ENCODE data around the gene PRKD2. TPM values are rescaled to one million over a fixed set of nuclear protein-coding genes. Genes with fewer than 3 reads are reported as not detected.
"Not testable (repeated sequence)": the region's sequence is repeated elsewhere in the genome, so short reads cannot be mapped to it uniquely, and the experiment has no call there.

The PRKD2 gene
- polyA plus RNA-seq, 1 donor from 2014 or later, result 143 TPM

DNA sequence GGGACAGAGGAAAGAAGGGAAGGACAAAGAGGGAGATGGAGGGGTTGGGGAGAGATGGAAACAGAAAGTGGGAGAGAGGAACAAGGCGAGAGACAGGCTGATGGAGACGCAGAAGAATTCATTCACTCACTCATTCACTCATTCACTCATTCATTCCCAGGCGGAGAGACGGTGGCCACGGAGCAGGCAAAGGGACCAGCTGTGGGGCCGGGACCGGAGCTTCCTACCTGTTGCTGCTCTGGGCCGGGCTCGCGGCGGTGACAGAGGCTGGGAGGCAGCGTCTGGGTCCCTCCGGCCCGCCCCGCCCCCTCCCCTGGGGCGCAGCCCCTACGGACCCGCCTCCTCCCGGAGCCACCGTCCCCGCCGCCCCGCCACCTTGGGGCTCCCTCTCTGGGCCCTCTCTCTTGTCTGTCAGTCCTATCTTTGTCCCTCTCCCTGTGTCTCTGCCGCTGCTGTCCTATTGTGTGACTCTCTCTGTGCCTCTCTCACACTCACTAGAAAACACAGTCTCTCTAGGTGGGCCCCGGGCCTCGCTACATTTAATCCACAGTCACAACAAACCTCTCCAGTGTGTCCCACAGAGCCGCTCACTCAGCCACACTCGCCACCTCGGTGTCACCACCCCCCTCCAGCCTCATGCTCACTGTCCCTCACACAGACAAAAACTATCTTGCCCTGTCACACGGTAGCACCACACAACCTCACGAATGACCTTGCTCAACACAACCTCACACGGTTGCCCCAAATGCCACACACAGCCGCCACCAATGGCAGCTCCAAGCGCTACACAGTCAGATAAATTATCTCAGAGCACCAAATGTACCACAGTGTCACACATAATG lies 80.8 kb downstream of the PRKD2 start, which contains the start of gene GNG8:
Gene GNG8, minus strand, starts transcription at position 283 of the 842 bp plus-strand sequence. CDS start 1,520 bp downstream, outside the sequence.
- H3K4me3 Mint-ChIP-seq, result peak within 1 kb of the TSS in 2 of 4 donors; percentile 73 to 82
- peaks cover 0 to 15% (median 14%) of the 10 kb centered on the region in 3 donors for H3K4me1 Mint-ChIP-seq
- H3K9me3 Mint-ChIP-seq, result no peaks in the 10 kb centered on the region
- H3K27ac Mint-ChIP-seq, result peak within 1 kb of the TSS in 1 of 3 donors; percentile 65
- H3K36me3 Mint-ChIP-seq, result no peaks in the 10 kb centered on the region
- H3K27me3 Mint-ChIP-seq, result peaks cover 20% of the 10 kb centered on the region

DNA sequence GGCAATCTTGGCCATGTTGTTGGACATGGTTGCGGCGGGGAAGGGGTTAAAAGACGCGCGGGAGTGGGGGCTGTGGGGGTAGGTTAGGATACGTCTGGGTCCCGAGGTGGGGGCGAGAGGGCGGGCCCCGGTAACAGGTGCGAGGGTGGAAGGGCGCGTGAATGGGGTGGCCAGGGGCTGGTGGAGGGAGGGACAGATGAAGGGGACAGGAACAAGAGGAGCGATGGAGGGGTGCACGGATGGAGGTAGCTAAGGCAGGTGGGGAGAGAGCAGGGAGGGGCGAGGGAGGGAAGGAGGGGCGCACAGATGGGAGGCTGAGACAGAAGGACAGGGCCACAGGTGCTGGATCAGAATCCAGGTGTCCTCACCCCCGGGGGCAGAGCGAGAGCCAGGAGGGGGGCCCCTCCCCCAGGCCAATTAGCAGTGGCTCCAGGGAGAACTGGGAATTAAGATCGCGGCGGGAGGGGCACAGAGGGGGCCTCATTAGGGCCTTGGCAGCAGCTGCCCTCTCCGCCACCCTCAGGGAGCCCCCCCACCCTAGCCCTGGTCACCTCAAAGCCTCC lies 82.2 kb downstream of the PRKD2 start:
- H3K27me3 Mint-ChIP-seq, result peaks cover 15% of the 10 kb centered on the region
- peak overlapping the region in 3 of 4 donors; percentile 41 to 74 (median 42) for H3K4me3 Mint-ChIP-seq
- no peaks in the 10 kb centered on the region for H3K9me3 Mint-ChIP-seq
- no peak overlapping the region for H3K27ac Mint-ChIP-seq
- H3K4me1 Mint-ChIP-seq, result peaks cover 0 to 15% (median 12%) of the 10 kb centered on the region in 3 donors
- no peaks in the 10 kb centered on the region for H3K36me3 Mint-ChIP-seq

DNA sequence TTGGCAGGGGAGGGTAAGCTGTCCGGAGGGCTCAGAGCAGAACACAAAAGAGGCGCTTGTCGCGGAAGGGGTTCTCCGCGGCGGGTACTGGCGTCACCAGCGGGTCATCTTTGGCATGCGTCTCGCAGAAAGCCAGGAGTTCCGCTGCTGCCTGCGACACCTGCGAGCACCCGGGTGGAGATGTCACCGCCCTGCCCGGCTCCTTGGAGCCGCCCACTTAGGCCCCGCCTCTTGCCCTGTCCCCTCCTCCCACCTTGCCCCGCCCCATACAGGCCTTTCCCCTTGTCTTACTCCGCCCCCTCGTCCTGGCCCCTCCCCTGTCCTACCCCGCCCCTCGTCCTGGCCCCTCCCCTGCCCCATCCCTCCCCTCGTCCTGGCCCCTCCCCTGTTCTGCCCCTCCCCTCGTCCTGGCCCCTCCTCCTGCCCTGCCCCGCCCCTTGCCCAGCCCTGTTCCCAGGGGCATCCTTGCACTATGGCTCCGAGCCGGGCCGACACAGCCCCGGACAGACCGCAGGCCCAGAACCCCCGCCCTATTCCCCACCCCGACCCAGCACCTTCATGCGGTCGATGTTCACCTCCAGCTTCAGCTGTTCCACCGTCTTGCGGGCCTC lies 82.8 kb downstream of the PRKD2 start:
- peaks cover 15% of the 10 kb centered on the region for H3K27me3 Mint-ChIP-seq
- H3K36me3 Mint-ChIP-seq, result no peaks in the 10 kb centered on the region
- H3K27ac Mint-ChIP-seq, result peak overlapping the region; percentile 31 to 99 (median 89)

DNA sequence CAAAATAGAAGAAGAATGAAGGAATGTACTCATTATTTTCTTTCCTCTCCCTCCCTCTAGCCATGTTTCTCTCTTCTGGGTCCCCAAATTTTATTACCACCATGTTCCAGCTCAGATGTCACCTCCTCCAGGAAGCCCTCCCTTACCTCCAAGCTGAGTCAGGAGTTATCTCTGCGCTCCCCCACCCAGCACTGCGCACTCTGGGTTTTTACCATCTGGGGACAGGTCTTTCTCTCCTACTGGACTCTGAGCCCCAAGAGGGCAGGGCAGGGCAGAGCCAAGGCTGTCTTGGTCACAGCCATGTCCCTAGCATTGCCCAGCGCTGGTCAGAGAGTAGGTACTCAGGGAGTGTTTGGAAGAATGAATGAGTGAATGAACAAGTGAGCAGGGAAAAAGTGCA lies 83.8 kb downstream of the PRKD2 start:
- Mint-ChIP-seq H3K27ac (peak overlapping the region in 2 of 3 donors; percentile 5 to 89), H3K9me3 (no peaks in the 10 kb centered on the region), H3K27me3 (peaks cover 15% of the 10 kb centered on the region), H3K4me3 (no peak overlapping the region), H3K36me3 (no peaks in the 10 kb centered on the region), H3K4me1 (peaks cover 0 to 15% (median 12%) of the 10 kb centered on the region in 3 donors)

More for the DNA sequence above, 82.8 kb downstream of the PRKD2 start:
- Mint-ChIP-seq H3K9me3 (no peaks in the 10 kb centered on the region), H3K4me3 (peak overlapping the region; percentile 19 to 84 (median 76)), H3K4me1 (peaks cover 0 to 15% (median 12%) of the 10 kb centered on the region in 3 donors)

DNA sequence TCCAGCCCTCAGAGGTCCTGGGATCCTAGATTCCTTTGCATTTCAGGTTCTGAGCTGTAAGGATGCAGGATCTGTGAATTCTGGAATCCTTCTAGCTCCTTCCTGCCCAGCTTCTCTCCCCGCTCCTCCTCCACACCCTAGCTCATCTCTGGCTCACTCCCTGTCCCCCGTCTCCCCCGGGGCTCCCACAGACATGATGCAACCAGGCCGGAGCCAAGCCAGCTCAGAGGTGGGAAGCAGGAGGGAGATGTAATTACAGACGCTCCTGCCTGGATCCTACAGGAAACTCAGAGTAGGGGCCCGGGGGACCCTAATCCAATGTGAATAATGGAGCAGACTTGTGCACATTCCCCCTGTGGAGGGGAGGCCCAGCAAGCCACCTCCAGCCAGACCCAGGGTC lies 85.4 kb downstream of the PRKD2 start:
- H3K36me3 Mint-ChIP-seq, result no peaks in the 10 kb centered on the region
- peaks cover 15% of the 10 kb centered on the region for H3K27me3 Mint-ChIP-seq
- no peaks in the 10 kb centered on the region for H3K9me3 Mint-ChIP-seq
- no peak overlapping the region for H3K27ac Mint-ChIP-seq
- H3K4me3 Mint-ChIP-seq, result no peak overlapping the region
- H3K4me1 Mint-ChIP-seq, result peaks cover 0 to 15% (median 14%) of the 10 kb centered on the region in 3 donors

DNA sequence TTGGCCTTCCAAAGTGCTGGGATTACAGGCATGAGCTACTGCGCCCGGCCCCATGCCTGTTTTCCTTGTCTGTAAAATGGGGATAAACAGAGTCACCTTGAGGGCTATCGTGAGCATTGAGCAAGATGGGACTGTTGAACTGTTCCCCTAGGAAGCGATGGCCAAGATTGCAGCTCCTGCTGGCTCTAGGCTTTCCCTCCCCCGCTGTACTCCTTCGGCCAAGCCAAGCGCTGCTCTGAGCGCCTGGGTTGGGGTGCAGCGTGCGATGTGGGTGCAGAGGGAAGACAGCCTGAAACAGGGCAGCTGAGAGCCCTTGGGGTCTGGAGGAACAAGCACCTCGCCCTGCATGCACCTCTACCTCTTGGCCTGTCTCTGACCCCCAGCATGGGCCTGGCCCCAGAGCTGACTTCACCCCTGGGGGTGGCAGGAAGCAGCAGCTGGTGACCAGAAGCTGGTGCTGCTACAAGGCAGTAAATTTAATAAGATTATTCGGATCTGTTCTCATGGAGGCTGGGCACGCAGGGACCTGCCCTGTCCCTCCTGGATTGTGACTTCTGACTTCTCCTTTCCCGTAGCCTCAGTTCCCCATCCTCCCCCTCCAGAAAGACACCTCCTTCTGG lies 86.2 kb downstream of the PRKD2 start:
- no peaks in the 10 kb centered on the region for H3K9me3 Mint-ChIP-seq
- H3K27me3 Mint-ChIP-seq, result peaks cover 15% of the 10 kb centered on the region

DNA sequence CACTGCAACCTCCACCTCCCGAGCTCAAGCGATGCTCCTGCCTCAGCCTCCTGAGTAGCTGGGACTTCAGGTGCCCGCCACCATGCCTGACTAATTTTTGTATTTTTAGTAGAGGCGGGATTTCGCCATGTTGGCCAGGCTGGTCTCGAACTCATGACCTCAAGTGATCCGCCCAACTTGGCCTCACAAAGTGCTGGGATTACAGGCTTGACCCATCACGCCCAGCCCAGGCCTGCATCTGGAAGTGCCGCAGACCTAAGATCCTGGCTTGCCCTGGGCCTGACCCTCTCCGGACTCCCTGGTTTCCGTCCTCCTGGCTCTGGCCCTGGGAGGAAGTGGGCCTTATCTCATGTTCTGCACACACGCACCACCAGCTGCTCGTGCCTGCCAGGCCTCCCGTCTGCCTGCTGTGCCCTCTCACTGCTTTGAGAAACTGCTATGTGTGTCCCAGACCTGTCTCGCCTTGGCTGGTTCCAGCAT lies 87.3 kb downstream of the PRKD2 start:
- Mint-ChIP-seq H3K27ac (no peak overlapping the region), H3K9me3 (no peaks in the 10 kb centered on the region), H3K4me3 (no peak overlapping the region), H3K36me3 (no peaks in the 10 kb centered on the region), H3K4me1 (peaks cover 0 to 16% (median 14%) of the 10 kb centered on the region in 3 donors), H3K27me3 (peaks cover 12% of the 10 kb centered on the region)

More for the DNA sequence above, 86.2 kb downstream of the PRKD2 start:
- peaks cover 0 to 13% (median 13%) of the 10 kb centered on the region in 3 donors for H3K4me1 Mint-ChIP-seq
- no peaks in the 10 kb centered on the region for H3K36me3 Mint-ChIP-seq
- H3K27ac Mint-ChIP-seq, result no peak overlapping the region
- H3K4me3 Mint-ChIP-seq, result no peak overlapping the region

DNA sequence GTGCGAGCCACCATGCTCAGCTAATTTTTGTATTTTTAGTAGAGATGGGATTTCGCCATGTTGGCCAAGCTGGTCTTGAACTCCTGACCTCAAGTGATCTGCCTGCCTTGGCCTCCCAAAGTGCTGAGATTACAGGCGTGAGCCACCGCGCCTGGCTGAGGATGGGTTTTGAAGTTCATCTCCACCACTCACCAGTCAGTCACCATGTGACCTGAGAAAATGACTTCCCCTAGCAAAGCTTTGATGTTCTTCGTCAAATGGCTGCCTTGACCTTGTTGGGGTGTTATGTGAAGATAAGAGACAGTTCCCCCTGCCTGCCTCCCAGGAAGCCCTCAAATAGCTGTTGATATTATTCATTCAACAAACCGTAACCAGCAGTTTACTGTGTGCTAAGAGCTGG lies 87.9 kb downstream of the PRKD2 start:
- peak overlapping the region in 1 of 3 donors; percentile 50 for H3K27ac Mint-ChIP-seq
- H3K4me1 Mint-ChIP-seq, result peaks cover 0 to 18% (median 16%) of the 10 kb centered on the region in 3 donors

DNA sequence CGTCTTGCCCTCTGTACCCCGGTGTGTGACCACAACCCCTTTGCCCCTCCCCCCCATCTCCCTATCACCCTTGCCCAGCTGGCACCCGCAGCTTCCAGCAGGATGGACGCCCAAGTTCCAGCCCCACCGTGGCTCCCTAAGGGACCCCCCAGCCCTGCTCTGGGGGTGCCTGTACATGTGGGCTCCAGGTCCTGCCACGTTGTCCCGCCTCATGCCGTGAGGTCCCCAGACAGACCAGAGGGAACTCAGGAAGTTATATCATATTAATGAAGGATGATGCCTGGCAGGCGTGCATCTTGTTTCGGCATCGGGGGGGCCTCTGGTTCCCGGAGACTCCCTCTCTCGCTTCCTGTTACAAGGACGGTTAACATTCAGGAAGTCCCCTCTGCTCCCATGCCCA lies 90.5 kb downstream of the PRKD2 start:
- peaks cover 4% of the 10 kb centered on the region for H3K27me3 Mint-ChIP-seq
- no peaks in the 10 kb centered on the region for H3K36me3 Mint-ChIP-seq
- no peak overlapping the region for H3K4me3 Mint-ChIP-seq
- no peak overlapping the region for H3K27ac Mint-ChIP-seq
- peaks cover 10 to 23% (median 13%) of the 10 kb centered on the region in 3 donors for H3K4me1 Mint-ChIP-seq
- H3K9me3 Mint-ChIP-seq, result no peaks in the 10 kb centered on the region

More for the DNA sequence above, 87.9 kb downstream of the PRKD2 start:
- not testable (repeated sequence) for H3K36me3 Mint-ChIP-seq, H3K4me3 Mint-ChIP-seq, H3K9me3 Mint-ChIP-seq
- peaks cover 12% of the 10 kb centered on the region for H3K27me3 Mint-ChIP-seq

DNA sequence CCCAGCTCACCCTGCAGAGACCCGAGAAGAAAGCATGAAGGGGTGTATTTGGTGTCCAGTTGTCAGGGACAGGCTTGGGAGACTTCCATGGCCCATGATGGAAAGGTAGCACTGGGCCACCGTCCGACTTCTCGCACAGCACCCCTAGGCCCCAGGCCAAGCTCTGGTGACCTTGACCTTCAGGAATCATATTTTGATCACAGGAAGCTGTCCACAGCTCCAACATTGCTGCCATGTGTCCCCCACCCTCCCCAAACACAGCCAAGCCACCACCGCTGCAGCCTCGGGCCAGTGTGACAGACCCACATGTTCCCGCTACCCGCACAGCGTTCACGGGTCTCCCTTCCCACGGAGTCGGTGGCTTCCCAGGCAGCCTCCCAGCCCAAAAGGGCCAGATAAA lies 91.2 kb downstream of the PRKD2 start:
- Mint-ChIP-seq H3K27ac (no peak overlapping the region), H3K9me3 (no peaks in the 10 kb centered on the region), H3K27me3 (peaks cover 3% of the 10 kb centered on the region), H3K36me3 (no peaks in the 10 kb centered on the region), H3K4me1 (peaks cover 10 to 23% (median 17%) of the 10 kb centered on the region in 3 donors), H3K4me3 (no peak overlapping the region)

DNA sequence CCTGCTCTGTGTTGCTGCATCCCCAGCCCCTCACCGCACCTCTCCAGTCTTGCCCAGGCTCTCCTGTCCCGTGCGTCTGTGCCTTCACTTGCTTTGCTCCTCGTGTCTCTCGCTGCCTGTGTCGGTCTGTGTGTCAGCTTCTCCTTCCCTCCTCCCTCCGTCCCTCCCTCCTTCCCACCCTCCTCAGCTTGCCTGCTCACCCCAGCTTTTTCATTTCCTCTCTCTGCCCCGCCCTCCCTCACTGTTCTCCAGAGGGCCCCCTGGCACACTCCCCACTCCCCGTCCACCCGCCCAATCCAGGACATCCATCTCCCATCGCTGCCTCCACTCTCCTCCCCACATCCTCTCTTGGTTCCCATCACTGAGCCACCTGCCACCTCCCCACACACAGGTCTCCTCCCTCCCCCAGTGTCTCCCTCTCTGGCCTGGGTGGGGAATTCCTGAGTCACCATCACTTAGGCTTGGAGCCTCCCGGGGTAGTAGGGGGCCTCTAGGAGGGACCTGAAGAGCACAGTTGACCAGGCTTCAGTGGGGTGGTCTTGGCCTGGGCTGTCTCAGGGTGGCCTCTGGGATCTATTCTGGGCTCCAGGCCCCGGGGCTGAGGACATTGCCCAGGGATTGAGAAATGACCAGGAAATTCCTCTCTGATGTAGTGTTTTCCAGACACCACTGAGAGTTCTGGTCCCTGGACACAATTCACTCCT lies 91.8 kb downstream of the PRKD2 start, which contains the start of gene PTGIR:
Gene PTGIR, minus strand, starts transcription at position 132 of the 704 bp plus-strand sequence. CDS start 864 bp downstream, outside the sequence.
- peak within 1 kb of the TSS in 1 of 3 donors; percentile 73 for H3K27ac Mint-ChIP-seq

More for the DNA sequence above, 91.8 kb downstream of the PRKD2 start, which contains the start of gene PTGIR:
- Mint-ChIP-seq H3K27me3 (peaks cover 3% of the 10 kb centered on the region), H3K4me1 (peaks cover 10 to 26% (median 21%) of the 10 kb centered on the region in 3 donors), H3K9me3 (no peaks in the 10 kb centered on the region), H3K36me3 (no peaks in the 10 kb centered on the region), H3K4me3 (peak within 1 kb of the TSS in 2 of 4 donors; percentile 8 to 83)

All from IgD-negative memory B cell (primary cell).